Muscle layer of duodenum (tissue), 2 donors: ENCODE data around the gene ASAH2B.
"Not testable (repeated sequence)": the region's sequence is repeated elsewhere in the genome, so short reads cannot be mapped to it uniquely, and the experiment has no call there.

Experiments
- H3K27ac ChIP-seq: one replicate; pipeline ENCODE4 v1.7.0; 2013; ENCODE audit warnings: mild to moderate bottlenecking, low read length
- H3K27me3 ChIP-seq: one replicate; pipeline ENCODE4 v1.7.0; 2013; ENCODE audit warnings: low read depth, mild to moderate bottlenecking, control low read depth, low read length
- H3K36me3 ChIP-seq, 2 donors: one replicate each; pipeline ENCODE4 v1.7.0; 2013; ENCODE audit warnings: low read length in 2 of 2, control low read depth in 1 of 2, mild to moderate bottlenecking in 1 of 2; ENCODE audit not compliant: insufficient read depth in 2 of 2, control insufficient read depth in 1 of 2
- H3K4me1 ChIP-seq, 2 donors: one replicate each; pipeline ENCODE4 v1.7.0; 2013; ENCODE audit warnings: low read length in 2 of 2, mild to moderate bottlenecking in 2 of 2, control low read depth in 1 of 2, moderate library complexity in 1 of 2; ENCODE audit not compliant: insufficient read depth in 2 of 2, control insufficient read depth in 1 of 2
- H3K4me3 ChIP-seq, 2 donors: one replicate each; pipeline ENCODE4 v1.7.0; 2013; ENCODE audit warnings: low read length in 2 of 2, low read depth in 1 of 2, mild to moderate bottlenecking in 1 of 2
- H3K9me3 ChIP-seq, 2 donors: one replicate each; pipeline ENCODE4 v1.7.0; 2013; ENCODE audit warnings: low read length in 2 of 2, control low read depth in 1 of 2, mild to moderate bottlenecking in 1 of 2; ENCODE audit not compliant: control insufficient read depth in 1 of 2
- donor health status: healthy.

Gene ASAH2B

DNA sequence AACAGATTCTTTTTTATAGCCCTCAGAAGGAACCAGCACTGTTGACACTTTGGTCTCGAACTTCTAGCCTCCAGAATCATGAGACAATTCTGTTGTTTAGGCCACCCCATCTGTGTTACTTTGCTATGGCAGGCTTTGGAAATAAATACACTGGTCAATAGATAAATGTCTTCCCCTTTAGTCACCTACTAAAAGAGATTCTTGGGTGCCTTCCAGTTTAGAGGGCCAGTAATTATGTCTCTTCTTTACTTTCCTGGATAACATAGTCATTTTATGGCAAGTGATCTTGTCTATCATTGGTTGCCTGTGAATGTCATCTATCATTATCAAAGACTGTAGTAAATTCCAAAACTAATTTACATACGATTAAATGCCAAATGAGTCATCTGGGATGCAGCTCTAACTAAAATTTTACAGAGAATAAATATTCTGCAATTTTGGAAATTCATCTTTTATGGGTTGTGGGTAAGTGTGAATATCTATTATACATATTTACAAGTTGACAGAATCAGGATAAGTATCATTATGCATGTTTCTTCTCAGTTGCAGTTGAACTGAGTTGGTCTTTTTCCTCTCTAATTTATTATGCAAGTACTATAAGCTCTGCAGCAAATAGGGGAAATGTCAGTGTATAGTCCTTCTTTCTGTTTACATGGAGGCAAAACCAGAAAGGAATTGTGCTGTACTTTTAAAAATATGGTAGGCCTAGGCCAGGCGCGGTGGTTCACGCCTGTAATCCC is 27.2 kb downstream of the ASAH2B start:
- H3K27me3 ChIP-seq, H3K4me1 ChIP-seq, H3K4me3 ChIP-seq, H3K27ac ChIP-seq, H3K36me3 ChIP-seq, H3K9me3 ChIP-seq: not testable (repeated sequence)

DNA sequence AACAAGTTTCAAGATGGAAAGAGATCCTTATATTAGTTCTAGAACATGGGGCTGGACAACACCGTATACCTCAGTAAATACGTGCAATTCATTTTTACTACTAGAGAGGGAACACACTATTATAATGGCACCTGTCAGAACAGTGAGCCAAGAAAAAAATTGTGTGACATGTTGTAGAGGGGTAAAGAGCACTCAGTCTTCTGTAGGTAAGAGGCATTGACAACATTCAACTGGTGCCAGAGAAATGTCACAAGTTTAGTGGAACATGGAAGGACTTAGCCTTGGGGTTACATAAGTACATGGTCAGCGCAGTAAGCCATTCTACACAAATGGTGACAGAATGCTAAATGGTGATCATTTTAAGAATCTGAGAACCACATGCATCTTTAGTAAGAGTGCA is 32.3 kb downstream of the ASAH2B start:
- H3K4me1 ChIP-seq = not testable (repeated sequence)

DNA sequence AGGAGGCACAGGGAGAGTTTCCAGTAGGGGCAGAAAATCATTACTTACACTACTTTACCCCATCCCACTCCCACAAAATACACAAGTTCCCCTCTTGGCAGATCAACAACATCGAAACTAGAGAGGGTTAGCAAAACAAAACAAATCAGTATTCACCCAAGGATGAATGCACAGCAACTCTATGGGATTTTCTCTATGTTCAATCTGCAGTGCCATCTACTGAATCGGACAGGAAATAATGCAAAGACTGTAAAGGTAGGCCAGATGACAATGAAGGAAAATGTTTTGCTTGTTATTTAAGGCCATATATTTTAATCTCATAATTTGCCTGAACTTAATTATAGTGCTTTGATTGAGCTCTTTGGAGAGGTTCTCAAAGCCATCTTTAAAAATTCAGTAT is 35.1 kb downstream of the ASAH2B start:
- H3K4me1 ChIP-seq, H3K9me3 ChIP-seq, H3K27me3 ChIP-seq, H3K36me3 ChIP-seq, H3K4me3 ChIP-seq, H3K27ac ChIP-seq: not testable (repeated sequence)

More for the DNA sequence above, 32.3 kb downstream of the ASAH2B start:
- H3K4me3 ChIP-seq, H3K27ac ChIP-seq, H3K9me3 ChIP-seq, H3K36me3 ChIP-seq, H3K27me3 ChIP-seq: not testable (repeated sequence)

DNA sequence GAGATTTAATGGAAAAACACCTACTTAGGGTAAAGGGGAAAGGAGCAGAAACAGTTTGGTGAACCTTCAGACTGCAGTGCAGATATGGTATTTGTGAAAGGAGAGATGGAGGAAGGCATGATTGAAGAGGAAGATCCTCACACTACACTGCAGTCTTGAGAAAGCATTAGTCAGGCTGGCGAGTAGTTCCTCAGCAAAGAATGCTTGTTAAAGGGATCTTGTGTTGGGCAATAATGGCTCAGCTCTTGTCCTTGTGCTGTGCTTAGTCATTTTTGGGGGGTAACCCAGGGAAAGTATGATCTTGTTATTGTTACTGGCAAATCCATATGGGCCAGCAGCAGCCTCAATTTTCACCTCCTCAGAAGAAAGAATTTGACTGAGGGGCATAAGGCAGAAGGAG is 40.3 kb downstream of the ASAH2B start:
- not testable (repeated sequence) for H3K27ac ChIP-seq, H3K4me1 ChIP-seq, H3K27me3 ChIP-seq, H3K4me3 ChIP-seq, H3K36me3 ChIP-seq, H3K9me3 ChIP-seq

DNA sequence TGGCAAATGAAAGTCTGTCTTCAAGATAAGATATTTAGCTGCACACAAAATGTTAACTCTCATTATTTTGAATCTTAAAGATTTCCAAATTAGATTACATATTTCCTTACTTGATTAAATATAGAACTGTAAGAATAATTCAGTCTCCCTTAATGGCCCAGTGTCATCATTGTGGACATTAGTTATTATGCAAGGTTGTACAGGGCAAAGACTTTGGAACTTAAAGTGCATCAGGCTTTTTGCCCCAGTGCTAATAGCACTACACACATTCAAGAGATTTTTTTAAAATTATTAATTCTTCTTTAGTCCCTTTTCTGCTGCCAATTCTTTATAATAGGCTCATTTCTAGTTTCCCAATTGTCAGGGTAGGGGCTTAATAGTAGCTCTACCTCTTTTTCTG is 42.3 kb downstream of the ASAH2B start:
- not testable (repeated sequence) for H3K36me3 ChIP-seq, H3K27me3 ChIP-seq, H3K9me3 ChIP-seq, H3K4me3 ChIP-seq, H3K27ac ChIP-seq, H3K4me1 ChIP-seq

DNA sequence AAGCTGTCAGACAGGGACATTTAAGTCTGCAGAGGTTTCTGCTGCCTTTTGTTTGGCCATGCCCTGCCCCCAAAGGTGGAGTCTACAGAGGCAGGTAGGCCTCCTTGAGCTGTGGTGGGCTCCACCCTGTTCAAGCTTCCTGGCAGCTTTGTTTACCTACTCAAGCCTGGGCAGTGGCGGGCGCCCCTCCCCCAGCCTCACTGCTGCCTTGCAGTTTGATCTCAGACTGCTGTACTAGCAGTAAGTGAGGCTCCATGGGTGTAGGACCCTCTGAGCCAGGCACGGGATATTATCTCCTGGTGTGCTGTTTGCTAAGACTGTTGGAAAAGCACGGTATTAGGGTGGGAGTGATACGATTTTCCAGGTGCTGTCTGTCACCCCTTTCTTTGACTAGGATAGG is 48.2 kb downstream of the ASAH2B start:
- not testable (repeated sequence) for H3K4me3 ChIP-seq, H3K4me1 ChIP-seq, H3K27ac ChIP-seq, H3K9me3 ChIP-seq, H3K36me3 ChIP-seq, H3K27me3 ChIP-seq

DNA sequence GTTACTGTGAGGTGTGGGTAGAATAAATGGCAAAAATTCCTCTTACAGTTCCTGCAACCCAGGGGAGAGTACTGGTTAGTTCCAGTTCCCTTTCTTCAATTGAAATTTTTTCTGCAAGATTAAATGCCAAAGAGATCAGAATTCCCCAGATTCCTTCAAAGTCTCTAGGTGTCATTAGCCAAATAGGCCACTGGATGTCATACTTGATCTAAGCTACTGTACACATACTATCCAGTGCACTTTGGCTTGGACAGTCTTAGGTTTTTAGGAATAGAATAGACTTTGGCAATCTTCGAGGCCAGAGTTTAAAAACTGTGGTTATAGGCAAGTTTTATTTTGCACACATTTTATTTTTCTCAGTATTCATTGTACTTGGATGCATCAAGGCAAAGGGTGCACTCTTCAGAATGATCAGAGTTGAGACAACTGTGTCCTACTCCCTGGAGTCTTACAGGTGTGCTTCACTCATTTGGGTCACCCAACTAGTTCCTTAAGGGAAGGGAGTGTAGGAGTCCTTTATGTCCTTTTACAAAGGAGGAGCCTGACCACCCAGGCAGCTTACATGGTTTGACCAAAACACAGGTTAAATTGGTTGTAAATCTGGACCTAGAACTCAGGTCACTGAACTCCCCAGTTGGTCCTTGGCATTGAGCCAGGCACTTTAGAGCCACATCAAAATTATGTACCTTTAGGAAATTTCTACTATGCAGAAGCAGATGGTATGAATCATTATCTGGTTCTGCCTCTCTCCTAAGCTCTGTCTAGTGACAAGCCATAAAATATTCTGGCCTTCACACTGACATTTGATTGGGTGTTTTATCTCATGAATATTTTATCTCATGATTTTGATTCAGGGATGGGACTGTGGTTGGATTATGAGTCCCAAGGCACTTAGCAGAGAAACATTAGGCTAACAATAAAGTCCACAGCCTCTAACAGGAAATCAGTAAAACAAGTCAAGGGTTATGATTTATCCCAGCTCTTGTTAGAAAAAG is 49.5 kb downstream of the ASAH2B start:
- Histone ChIP-seq H3K4me3 (no peak overlapping the region), H3K4me1 (no peaks in the 10 kb centered on the region), H3K9me3 (no peaks in the 10 kb centered on the region), H3K27ac (no peak overlapping the region), H3K36me3 (no peaks in the 10 kb centered on the region), H3K27me3 (no peaks in the 10 kb centered on the region)

DNA sequence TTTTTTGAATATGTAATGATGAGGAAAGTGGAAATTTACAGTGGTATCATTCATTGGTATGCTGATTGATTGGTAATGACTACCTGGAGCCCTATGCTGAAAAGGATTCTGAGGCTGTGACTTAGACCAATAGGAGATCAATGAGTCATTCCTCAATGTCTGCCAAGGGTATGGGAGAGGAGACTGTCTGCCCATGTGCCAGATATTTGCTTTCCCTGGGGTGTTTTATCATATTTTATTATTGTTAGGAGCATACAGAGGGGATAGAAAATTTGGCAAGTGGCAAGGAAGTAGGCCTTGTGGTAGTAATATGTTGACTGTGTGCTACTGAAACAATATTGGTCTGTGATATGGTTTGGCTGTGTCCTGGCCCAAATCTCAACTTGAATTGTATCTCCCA is 54.8 kb downstream of the ASAH2B start:
- H3K27ac ChIP-seq = no peak overlapping the region
- H3K36me3 ChIP-seq = no peaks in the 10 kb centered on the region
- H3K4me1 ChIP-seq = no peaks in the 10 kb centered on the region
- no peak overlapping the region for H3K4me3 ChIP-seq
- no peaks in the 10 kb centered on the region for H3K9me3 ChIP-seq
- no peaks in the 10 kb centered on the region for H3K27me3 ChIP-seq

DNA sequence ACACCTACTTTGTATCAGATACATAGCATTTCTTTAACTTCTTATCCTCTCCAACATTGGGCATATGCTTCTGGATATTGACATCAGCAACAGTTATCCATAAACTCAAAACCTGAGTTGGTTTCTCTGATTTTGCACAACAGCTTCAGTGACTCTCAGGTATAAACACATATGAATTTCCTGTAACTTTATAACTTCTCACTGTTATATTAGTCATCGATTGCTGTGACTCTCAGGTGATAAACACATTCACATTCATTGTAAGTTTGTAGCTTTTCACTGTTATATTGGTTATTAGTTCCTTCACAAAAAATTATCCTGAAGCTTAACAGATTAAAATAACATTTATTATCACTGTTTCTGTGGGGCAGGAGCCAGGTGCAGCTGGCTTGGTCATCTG is 57.0 kb downstream of the ASAH2B start:
- Histone ChIP-seq H3K4me1 (no peaks in the 10 kb centered on the region), H3K4me3 (no peak overlapping the region), H3K9me3 (no peaks in the 10 kb centered on the region), H3K27me3 (no peaks in the 10 kb centered on the region), H3K27ac (no peak overlapping the region), H3K36me3 (no peaks in the 10 kb centered on the region)

DNA sequence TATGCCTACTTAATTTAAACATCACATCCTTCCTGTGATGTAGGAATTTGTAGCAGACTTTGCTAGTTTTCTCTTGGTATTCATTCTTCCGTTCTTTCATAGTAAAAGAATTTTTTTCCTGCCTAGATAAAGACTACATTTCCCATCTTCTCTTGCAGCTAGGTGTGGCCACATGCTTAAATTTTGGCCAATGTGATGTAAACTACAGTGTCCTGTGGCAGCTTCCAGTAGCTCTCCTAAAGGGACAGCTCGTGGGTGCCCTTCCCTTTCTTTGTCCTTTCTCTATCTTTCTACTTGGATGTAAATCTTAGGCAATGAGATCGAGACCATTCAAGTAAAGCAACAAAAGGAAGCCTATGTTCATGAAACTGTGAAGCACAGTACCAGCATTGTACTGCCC is 58.6 kb downstream of the ASAH2B start:
- Histone ChIP-seq H3K27me3 (no peaks in the 10 kb centered on the region), H3K36me3 (no peaks in the 10 kb centered on the region), H3K4me1 (no peaks in the 10 kb centered on the region), H3K9me3 (no peaks in the 10 kb centered on the region), H3K4me3 (no peak overlapping the region), H3K27ac (no peak overlapping the region)

DNA sequence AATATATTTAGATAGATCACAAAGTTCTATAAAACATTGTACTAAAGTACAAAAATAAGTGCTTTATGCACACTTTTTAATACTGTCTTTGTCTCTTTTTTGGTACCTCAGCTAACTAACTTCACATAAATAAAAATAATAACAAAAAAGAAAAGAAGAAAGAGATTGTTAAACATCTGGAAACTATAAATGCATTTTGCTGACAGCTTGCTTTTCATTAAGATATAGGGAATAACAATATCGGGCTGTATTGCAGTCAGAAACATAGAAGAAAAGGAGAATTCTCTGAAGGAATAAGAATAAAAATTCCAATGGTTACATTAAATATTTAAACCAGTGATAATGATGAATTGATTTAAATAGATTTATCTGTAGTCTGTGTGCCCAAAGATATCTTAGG is 59.9 kb downstream of the ASAH2B start:
- H3K27me3 ChIP-seq = no peaks in the 10 kb centered on the region
- H3K9me3 ChIP-seq = no peaks in the 10 kb centered on the region
- no peaks in the 10 kb centered on the region for H3K36me3 ChIP-seq
- H3K4me1 ChIP-seq = no peaks in the 10 kb centered on the region
- no peak overlapping the region for H3K27ac ChIP-seq
- H3K4me3 ChIP-seq = no peak overlapping the region
